Measurements from ENCODE around the gene OPCML.

GRCh38 chr11:133507185-133507584 is 25.1 kb downstream of the OPCML start:
- TF ChIP-seq CTCF (IDR thresholded peaks at IDR 0.05; ENCODE audit: low read length) (no peak), EZH2 (optimal IDR thresholded peaks at IDR 0.05; ENCODE audit: low read depth, low read length) (no peak), EZH2phosphoT487 (IDR thresholded peaks at IDR 0.05; ENCODE audit: low read length) (no peak)
